GM23338 (cell line): ENCODE measurements around the gene RAD51D. TPM values are rescaled to one million over a fixed set of nuclear protein-coding genes. Genes with fewer than 3 reads are reported as not detected.

Experiments used
- ATAC-seq: fragments of 200-7000 bp; cut with Tn5 transposase; 3 replicates; pipeline ENCODE4 v1.9.1; 2020
- DNase-seq: peaks from one replicate; pipeline ENCODE4 v3.0.0-alpha.2; 2015; ENCODE audit warnings: low spot score
- H2AFZ ChIP-seq: fragments of 200-600 bp; sonication (generic); 2 replicates; pipeline ENCODE4 v1.8.0; 2016; ENCODE audit warnings: antibody characterized with exemption, mild to moderate bottlenecking, moderate library complexity
- H3F3A ChIP-seq: fragments of 200-600 bp; sonication (generic); replicated peaks from 2 replicates; pipeline ENCODE4 v1.8.0; 2017; ENCODE audit warnings: antibody characterized with exemption, mixed run types, low read depth
- H3K27ac ChIP-seq: fragments of 200-600 bp; sonication (generic); 2 replicates; pipeline ENCODE4 v1.6.1; 2016; ENCODE audit warnings: low read depth
- H3K27me3 ChIP-seq: fragments of 200-600 bp; sonication (generic); 2 replicates; pipeline ENCODE4 v1.8.0; 2016; ENCODE audit warnings: mild to moderate bottlenecking, mixed run types, moderate library complexity; ENCODE audit not compliant: insufficient read depth
- H3K36me3 ChIP-seq: fragments of 200-600 bp; sonication (generic); 2 replicates; pipeline ENCODE4 v1.8.0; 2016; ENCODE audit warnings: mild to moderate bottlenecking; ENCODE audit not compliant: insufficient read depth
- H3K4me1 ChIP-seq: fragments of 200-600 bp; sonication (generic); 2 replicates; pipeline ENCODE4 v1.8.0; 2016; ENCODE audit warnings: mild to moderate bottlenecking, moderate library complexity; ENCODE audit not compliant: insufficient read depth
- H3K4me2 ChIP-seq: fragments of 200-600 bp; sonication (generic); 2 replicates; pipeline ENCODE4 v1.7.1; 2017; ENCODE audit warnings: mixed run types
- H3K4me3 ChIP-seq: fragments of 200-600 bp; sonication (generic); 2 replicates; pipeline ENCODE4 v1.6.1; 2016; ENCODE audit warnings: mixed run types
- H3K79me2 ChIP-seq: fragments of 200-600 bp; sonication (generic); replicated peaks from 2 replicates; pipeline ENCODE4 v1.8.0; 2017; ENCODE audit warnings: mild to moderate bottlenecking; ENCODE audit not compliant: insufficient read depth
- H3K9me2 ChIP-seq: fragments of 200-600 bp; sonication (generic); 2 replicates; pipeline ENCODE4 v1.8.0; 2017; ENCODE audit not compliant: insufficient read depth
- H4K20me1 ChIP-seq: fragments of 200-600 bp; sonication (generic); replicated peaks from 2 replicates; pipeline ENCODE4 v1.8.0; 2017; ENCODE audit warnings: mild to moderate bottlenecking; ENCODE audit not compliant: insufficient read depth
- H3K27ac Mint-ChIP-seq: 2 replicates; pipeline ENCODE4 v1.8.0; 2020; ENCODE audit warnings: inconsistent platforms, mild to moderate bottlenecking, moderate library complexity, mixed read lengths
- H3K27me3 Mint-ChIP-seq: 3 replicates; pipeline ENCODE4 v1.8.0; 2022; ENCODE audit warnings: low read depth, mild to moderate bottlenecking, moderate library complexity, mixed read lengths, inconsistent platforms; ENCODE audit not compliant: insufficient read depth, poor library complexity
- H3K36me3 Mint-ChIP-seq: 3 replicates; pipeline ENCODE4 v1.8.0; 2021; ENCODE audit warnings: low read depth, mild to moderate bottlenecking, inconsistent platforms, moderate library complexity, mixed read lengths
- H3K4me1 Mint-ChIP-seq: 3 replicates; pipeline ENCODE4 v1.8.0; 2020; ENCODE audit warnings: mild to moderate bottlenecking, inconsistent platforms, mixed read lengths
- H3K4me3 Mint-ChIP-seq: 3 replicates; pipeline ENCODE4 v1.8.0; 2021; ENCODE audit warnings: moderate library complexity, mild to moderate bottlenecking, inconsistent platforms, mixed read lengths
- H3K9me3 Mint-ChIP-seq: 3 replicates; pipeline ENCODE4 v1.8.0; 2020; ENCODE audit warnings: moderate library complexity, mild to moderate bottlenecking, inconsistent platforms, mixed read lengths
- CREB1 ChIP-seq: fragments of 250-450 bp; sonication (Bioruptor Pico); IDR thresholded peaks from 2 replicates; pipeline ENCODE4 v1.5.0; 2020; ENCODE audit warnings: low read depth, mild to moderate bottlenecking, moderate library complexity
- CTCF ChIP-seq, 2 experiments: fragments of 200-600 bp in 1 of 2; sonication (generic) in 1 of 2; conservative IDR thresholded peaks; 2 replicates each; pipeline versions ENCODE4 v1.5.1 to v1.6.1; 2016 to 2017; ENCODE audit warnings: antibody characterized with exemption in 2 of 2, low read depth in 2 of 2, mild to moderate bottlenecking in 2 of 2, moderate library complexity in 1 of 2
- ETS1 ChIP-seq: IDR thresholded peaks from 2 replicates; pipeline ENCODE4 v1.6.1; 2016; ENCODE audit warnings: antibody characterized with exemption
- EZH2 ChIP-seq: fragments of 200-600 bp; sonication (generic); IDR thresholded peaks from one replicate; pipeline ENCODE4 v1.8.0; 2017; ENCODE audit warnings: antibody characterized with exemption, mild to moderate bottlenecking, low read depth; ENCODE audit not compliant: unreplicated experiment
- EZH2phosphoT487 ChIP-seq: fragments of 200-600 bp; sonication (generic); IDR thresholded peaks from one replicate; pipeline ENCODE4 v1.8.1; 2018; ENCODE audit warnings: antibody characterized with exemption; ENCODE audit not compliant: unreplicated experiment
- JUNB ChIP-seq: IDR thresholded peaks from one replicate; pipeline ENCODE4 v1.6.1; 2016; ENCODE audit warnings: antibody characterized with exemption; ENCODE audit not compliant: unreplicated experiment
- NANOG ChIP-seq: IDR thresholded peaks from 2 replicates; pipeline ENCODE4 v1.6.1; 2016; ENCODE audit warnings: antibody characterized with exemption, borderline replicate concordance
- POLR2AphosphoS5 ChIP-seq: IDR thresholded peaks from 2 replicates; pipeline ENCODE4 v1.6.1; 2016; ENCODE audit warnings: antibody characterized with exemption, low read depth
- REST ChIP-seq: IDR thresholded peaks from one replicate; pipeline ENCODE4 v1.6.1; 2018; ENCODE audit warnings: antibody characterized with exemption; ENCODE audit not compliant: unreplicated experiment
- STAT1 ChIP-seq: IDR thresholded peaks from one replicate; pipeline ENCODE4 v1.6.1; 2016; ENCODE audit warnings: antibody characterized with exemption; ENCODE audit not compliant: unreplicated experiment
- ZNF114 ChIP-seq: fragments of 250-450 bp; sonication (Bioruptor Pico); IDR thresholded peaks from 2 replicates; pipeline ENCODE4 v1.5.0; 2020; ENCODE audit warnings: mild to moderate bottlenecking, moderate library complexity
- ZNF331 ChIP-seq: fragments of 250-450 bp; sonication (Bioruptor Pico); IDR thresholded peaks from 2 replicates; pipeline ENCODE4 v1.5.0; 2020; ENCODE audit warnings: low read depth, mild to moderate bottlenecking, moderate library complexity
- ZNF462 ChIP-seq: fragments of 250-450 bp; sonication (Bioruptor Pico); IDR thresholded peaks from 2 replicates; pipeline ENCODE4 v1.5.0; 2020; ENCODE audit warnings: mild to moderate bottlenecking, moderate library complexity
- polyA plus RNA-seq: library from polyadenylated mRNA; unstranded; fragments of >200 nt; fragmentation: Nextera tagmentation; extraction: Ambion mirVana; gene quantifications from 2 replicates; pipeline ENCODE4 v1.2.1, GENCODE V29; 2016
- total RNA-seq: library from RNA; depleted of rRNA; stranded (reverse); fragments of >200 nt; shearing (Covaris generic); gene quantifications from 2 replicates; pipeline ENCODE4 v1.2.3, GENCODE V29; 2014

The RAD51D gene
- total and polyA plus RNA-seq, 2 experiments from 2014 or later = 5.9 to 11.0 TPM

- Mint-ChIP-seq H3K36me3 (peaks cover 2% of the 10 kb centered on the region; the same call in 1 of the 3 replicates), H3K4me3 (no peak overlapping the region)
Measured at GRCh38 chr17:35065880-35066279, 53.8 kb downstream of the RAD51D start.

More at GRCh38 chr17:35065880-35066279, 53.8 kb downstream of the RAD51D start:
- TF ChIP-seq ZNF462 (CRISPR knock-in tag) (no peak), JUNB (no peak), ETS1 (no peak), EZH2phosphoT487 (no peak), NANOG (no peak), ZNF114 (no peak), STAT1 (no peak), ZNF331 (CRISPR knock-in tag) (no peak), CTCF (conservative IDR thresholded peaks at IDR 0.05; ENCODE audit: low read depth in 2 of 2) (no peak), REST (no peak), POLR2AphosphoS5 (no peak), EZH2 (no peak), CREB1 (CRISPR knock-in tag) (no peak)
- no peaks in the 10 kb centered on the region; the same call in 1 of the 2 replicates for H4K20me1 ChIP-seq
- H3K36me3 ChIP-seq = no peaks in the 10 kb centered on the region
- Mint-ChIP-seq H3K9me3 (no peaks in the 10 kb centered on the region), H3K4me1 (peaks cover 50% of the 10 kb centered on the region), H3K27me3 (peaks cover 5% of the 10 kb centered on the region), H3K27ac (no peak overlapping the region)
- DNase-seq (no peak), ATAC-seq (no peak)
- H2AFZ ChIP-seq = no peak overlapping the region
- peaks cover 31% of the 10 kb centered on the region for H3K4me1 ChIP-seq
- H3K4me2 ChIP-seq = no peak overlapping the region
- H3K4me3 ChIP-seq = no peak overlapping the region
- H3K9me2 ChIP-seq = no peaks in the 10 kb centered on the region
- H3K27ac ChIP-seq = no peak overlapping the region
- no peaks in the 10 kb centered on the region for H3K79me2 ChIP-seq
- no peaks in the 10 kb centered on the region for H3F3A ChIP-seq
- H3K27me3 ChIP-seq = no peaks in the 10 kb centered on the region
